ENCODE results near the gene TLE5.

The TLE5 gene

DNA sequence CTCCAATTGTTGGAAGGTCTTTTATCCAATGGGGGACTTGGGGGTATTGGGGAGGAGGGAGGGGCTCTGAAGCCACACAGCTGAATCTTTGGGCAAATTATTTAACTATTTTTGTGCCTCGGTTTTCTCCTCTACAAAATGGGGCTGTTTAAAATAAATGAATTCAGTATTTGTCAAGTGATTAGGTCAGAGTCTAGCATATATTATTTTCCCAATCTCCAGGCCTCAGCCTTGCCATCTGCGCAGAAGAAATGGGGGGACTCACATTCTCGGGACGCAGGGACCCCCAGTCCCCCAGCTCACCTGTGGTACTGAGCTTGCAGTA is 1.5 kb downstream of the TLE5 start:
- no peak for TF ChIP-seq SIN3A (IDR thresholded peaks at IDR 0.05; ENCODE audit: borderline replicate concordance, insufficient read depth, low read length)
- TF ChIP-seq, protein P1, sequence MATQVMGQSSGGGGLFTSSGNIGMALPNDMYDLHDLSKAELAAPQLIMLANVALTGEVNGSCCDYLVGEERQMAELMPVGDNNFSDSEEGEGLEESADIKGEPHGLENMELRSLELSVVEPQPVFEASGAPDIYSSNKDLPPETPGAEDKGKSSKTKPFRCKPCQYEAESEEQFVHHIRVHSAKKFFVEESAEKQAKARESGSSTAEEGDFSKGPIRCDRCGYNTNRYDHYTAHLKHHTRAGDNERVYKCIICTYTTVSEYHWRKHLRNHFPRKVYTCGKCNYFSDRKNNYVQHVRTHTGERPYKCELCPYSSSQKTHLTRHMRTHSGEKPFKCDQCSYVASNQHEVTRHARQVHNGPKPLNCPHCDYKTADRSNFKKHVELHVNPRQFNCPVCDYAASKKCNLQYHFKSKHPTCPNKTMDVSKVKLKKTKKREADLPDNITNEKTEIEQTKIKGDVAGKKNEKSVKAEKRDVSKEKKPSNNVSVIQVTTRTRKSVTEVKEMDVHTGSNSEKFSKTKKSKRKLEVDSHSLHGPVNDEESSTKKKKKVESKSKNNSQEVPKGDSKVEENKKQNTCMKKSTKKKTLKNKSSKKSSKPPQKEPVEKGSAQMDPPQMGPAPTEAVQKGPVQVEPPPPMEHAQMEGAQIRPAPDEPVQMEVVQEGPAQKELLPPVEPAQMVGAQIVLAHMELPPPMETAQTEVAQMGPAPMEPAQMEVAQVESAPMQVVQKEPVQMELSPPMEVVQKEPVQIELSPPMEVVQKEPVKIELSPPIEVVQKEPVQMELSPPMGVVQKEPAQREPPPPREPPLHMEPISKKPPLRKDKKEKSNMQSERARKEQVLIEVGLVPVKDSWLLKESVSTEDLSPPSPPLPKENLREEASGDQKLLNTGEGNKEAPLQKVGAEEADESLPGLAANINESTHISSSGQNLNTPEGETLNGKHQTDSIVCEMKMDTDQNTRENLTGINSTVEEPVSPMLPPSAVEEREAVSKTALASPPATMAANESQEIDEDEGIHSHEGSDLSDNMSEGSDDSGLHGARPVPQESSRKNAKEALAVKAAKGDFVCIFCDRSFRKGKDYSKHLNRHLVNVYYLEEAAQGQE (IDR thresholded peaks at IDR 0.05; ENCODE audit: insufficient read depth in 1 of 2, low read depth in 2 of 2, low read length in 2 of 2): no peak
- no peak for TF ChIP-seq TAF1 (IDR thresholded peaks at IDR 0.05; ENCODE audit: borderline replicate concordance, insufficient read depth, low read length)
- TF ChIP-seq FOXP2 (optimal IDR thresholded peaks at IDR 0.05; ENCODE audit: borderline replicate concordance, extremely low read depth, extremely low read length, insufficient read depth): no peak
- TF ChIP-seq POLR2AphosphoS5 (IDR thresholded peaks at IDR 0.05; ENCODE audit: low read depth, low read length): no peak

- TF ChIP-seq FOXP2 (optimal IDR thresholded peaks at IDR 0.05; ENCODE audit: borderline replicate concordance, extremely low read depth, extremely low read length, insufficient read depth): no peak
- TF ChIP-seq, protein P1 (IDR thresholded peaks at IDR 0.05; ENCODE audit: insufficient read depth in 1 of 2, low read depth in 2 of 2, low read length in 2 of 2): no peak
- no peak for TF ChIP-seq SIN3A (IDR thresholded peaks at IDR 0.05; ENCODE audit: borderline replicate concordance, insufficient read depth, low read length)
- no peak for TF ChIP-seq TAF1 (IDR thresholded peaks at IDR 0.05; ENCODE audit: borderline replicate concordance, insufficient read depth, low read length)
- no peak for TF ChIP-seq POLR2AphosphoS5 (IDR thresholded peaks at IDR 0.05; ENCODE audit: low read depth, low read length)
Measured at GRCh38 chr19:3059653-3060052, 2.6 kb downstream of the TLE5 start.

DNA sequence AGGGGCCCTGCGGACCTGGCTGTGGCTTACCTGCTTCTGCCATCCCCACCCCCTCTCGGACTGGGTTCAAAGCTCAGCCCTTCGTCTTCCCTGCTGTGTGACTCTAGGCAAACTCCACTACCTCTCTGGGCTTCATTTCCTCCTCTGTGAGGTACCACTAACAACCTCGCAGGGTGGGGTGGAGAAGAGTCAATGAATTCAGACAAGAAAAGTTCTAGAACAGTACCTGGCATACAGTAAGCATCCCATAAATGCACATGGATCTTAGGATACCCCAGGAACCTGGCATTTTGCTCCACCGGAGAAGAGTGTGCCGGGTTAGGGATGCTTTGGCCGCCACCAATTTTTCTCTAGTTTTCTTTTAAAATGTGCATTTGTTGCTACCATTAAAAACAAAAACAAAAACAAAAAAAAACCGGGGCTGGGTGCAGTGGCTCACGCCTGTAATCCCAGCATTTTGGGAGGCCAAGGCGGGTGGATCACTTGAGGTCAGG is 3.4 kb downstream of the TLE5 start:
- no peak for TF ChIP-seq FOXP2 (optimal IDR thresholded peaks at IDR 0.05; ENCODE audit: borderline replicate concordance, extremely low read depth, extremely low read length, insufficient read depth)
- TF ChIP-seq, protein P1 (IDR thresholded peaks at IDR 0.05; ENCODE audit: insufficient read depth in 1 of 2, low read depth in 2 of 2, low read length in 2 of 2): no peak
- no peak for TF ChIP-seq TAF1 (IDR thresholded peaks at IDR 0.05; ENCODE audit: borderline replicate concordance, insufficient read depth, low read length)
- TF ChIP-seq SIN3A (IDR thresholded peaks at IDR 0.05; ENCODE audit: borderline replicate concordance, insufficient read depth, low read length): no peak
- TF ChIP-seq POLR2AphosphoS5 (IDR thresholded peaks at IDR 0.05; ENCODE audit: low read depth, low read length): no peak

DNA sequence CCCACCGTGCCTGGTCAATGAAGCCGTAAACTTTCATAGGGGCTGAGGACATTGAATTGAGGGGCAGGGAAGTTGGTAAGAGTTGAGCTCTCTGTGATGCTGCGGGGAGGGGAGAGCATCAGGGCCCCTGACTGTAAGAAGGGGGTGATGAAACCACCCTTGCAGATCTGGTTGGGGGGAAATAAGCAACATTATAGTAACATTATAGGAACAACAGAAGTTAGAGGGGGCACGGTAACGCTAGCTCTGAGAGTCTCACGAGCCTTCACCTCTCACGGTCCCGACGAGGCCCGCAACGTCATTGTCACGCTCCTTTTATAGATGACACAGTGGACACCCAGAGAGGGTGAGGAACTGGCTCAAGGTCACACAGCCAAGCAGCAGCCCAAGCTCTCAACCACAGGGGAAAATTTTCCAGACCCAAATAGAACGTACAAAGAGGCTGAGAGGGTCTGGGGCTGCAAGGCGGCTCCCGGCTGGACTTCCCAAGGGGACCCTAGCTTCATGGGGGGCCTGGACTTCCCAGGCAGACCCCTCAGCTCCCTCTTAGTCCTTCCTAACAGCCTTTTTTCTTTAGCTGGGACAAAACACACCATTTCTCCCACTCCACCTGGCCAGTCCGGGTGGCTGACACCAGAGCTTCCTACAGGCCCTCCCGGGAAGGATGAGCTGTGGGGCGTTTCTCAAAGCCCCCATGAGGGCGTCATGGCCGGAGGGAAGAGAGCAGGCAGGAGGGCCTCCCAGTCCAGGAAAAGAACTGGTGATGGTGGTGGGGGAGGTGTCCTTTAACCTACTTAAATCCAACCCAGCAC is 4.1 kb downstream of the TLE5 start:
- TF ChIP-seq FOXP2 (optimal IDR thresholded peaks at IDR 0.05; ENCODE audit: borderline replicate concordance, extremely low read depth, extremely low read length, insufficient read depth) (no peak), SIN3A (IDR thresholded peaks at IDR 0.05; ENCODE audit: borderline replicate concordance, insufficient read depth, low read length) (no peak), POLR2AphosphoS5 (IDR thresholded peaks at IDR 0.05; ENCODE audit: low read depth, low read length) (no peak), TAF1 (IDR thresholded peaks at IDR 0.05; ENCODE audit: borderline replicate concordance, insufficient read depth, low read length) (no peak)
- TF ChIP-seq, protein P1 (IDR thresholded peaks at IDR 0.05; ENCODE audit: insufficient read depth in 1 of 2, low read depth in 2 of 2, low read length in 2 of 2): no peak

All from PFSK-1 (cell line).